Activated T-cell treated with anti-CD3 and anti-CD28 coated beads, Interleukin-2, amount 50 U/mL, for 24 hours (primary cell): ENCODE data around the gene YWHAB.

Experiments
- DNase-seq: peaks from one replicate; pipeline ENCODE4 v3.0.0-alpha.2; 2020
- H3K27ac Mint-ChIP-seq: 2 replicates; pipeline ENCODE4 v1.8.0; 2020; ENCODE audit warnings: mild to moderate bottlenecking, mixed read lengths
- H3K27me3 Mint-ChIP-seq: 2 replicates; pipeline ENCODE4 v1.8.0; 2020; ENCODE audit warnings: mixed read lengths
- H3K36me3 Mint-ChIP-seq: 2 replicates; pipeline ENCODE4 v1.8.0; 2020; ENCODE audit warnings: low read depth, mixed read lengths
- H3K4me1 Mint-ChIP-seq: 2 replicates; pipeline ENCODE4 v1.8.0; 2020; ENCODE audit warnings: low read depth, mixed read lengths
- H3K4me3 Mint-ChIP-seq: 2 replicates; pipeline ENCODE4 v1.8.0; 2020; ENCODE audit warnings: mild to moderate bottlenecking, moderate library complexity, mixed read lengths
- H3K9me3 Mint-ChIP-seq: 2 replicates; pipeline ENCODE4 v1.8.0; 2020; ENCODE audit warnings: mixed read lengths

Gene YWHAB

DNA sequence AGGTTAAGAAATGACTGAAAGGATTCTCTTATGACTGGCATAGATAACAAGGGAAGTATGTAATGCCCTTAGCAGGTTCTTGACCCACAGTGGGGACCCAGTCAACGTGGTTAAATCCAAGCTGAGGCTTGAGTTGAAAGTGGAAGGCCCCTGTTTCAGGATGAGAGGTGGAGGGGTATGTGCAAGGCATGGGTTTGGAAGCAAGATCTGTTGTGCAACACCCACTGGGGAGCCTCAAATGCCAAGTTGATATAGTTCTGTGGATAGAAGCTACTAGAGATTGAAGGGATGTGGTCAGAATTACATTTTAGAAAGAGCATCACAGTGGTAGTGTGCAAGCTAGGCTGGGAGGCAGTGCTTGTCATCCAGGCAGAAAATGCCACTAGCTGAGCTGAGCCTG, 29.4 kb downstream of the YWHAB start:
- H3K27me3 Mint-ChIP-seq = no peaks in the 10 kb centered on the region
- DNase-seq = no peak
- no peaks in the 10 kb centered on the region for H3K9me3 Mint-ChIP-seq
- H3K4me3 Mint-ChIP-seq = no peak overlapping the region
- H3K4me1 Mint-ChIP-seq = peaks cover 35% of the 10 kb centered on the region
- peak overlapping the region; percentile 82 for H3K27ac Mint-ChIP-seq
- H3K36me3 Mint-ChIP-seq = peaks cover 79% of the 10 kb centered on the region

DNA sequence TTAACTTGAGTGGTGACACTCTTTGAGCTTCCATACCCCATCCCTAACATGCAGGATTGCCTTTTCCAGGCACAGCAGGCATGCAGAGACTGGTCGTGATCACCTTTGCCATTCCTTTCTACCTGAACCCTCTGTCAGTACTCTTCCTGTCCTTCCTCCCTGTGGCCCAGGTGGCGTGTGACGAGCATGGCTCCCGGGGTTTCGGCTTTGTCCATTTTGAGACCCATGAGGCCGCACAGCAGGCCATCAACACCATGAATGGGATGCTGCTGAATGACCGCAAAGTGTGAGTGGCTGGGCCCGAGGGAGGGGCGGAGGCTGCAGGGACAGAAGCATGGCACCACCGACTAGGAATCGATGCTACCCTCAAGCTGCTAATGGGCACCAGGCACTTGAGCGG, 31.1 kb downstream of the YWHAB start:
- no peaks in the 10 kb centered on the region for H3K9me3 Mint-ChIP-seq
- DNase-seq = no peak
- H3K27me3 Mint-ChIP-seq = no peaks in the 10 kb centered on the region
- peaks cover 87% of the 10 kb centered on the region for H3K36me3 Mint-ChIP-seq
- no peak overlapping the region for H3K4me3 Mint-ChIP-seq
- peak overlapping the region; percentile 37 for H3K27ac Mint-ChIP-seq
- peaks cover 25% of the 10 kb centered on the region for H3K4me1 Mint-ChIP-seq

DNA sequence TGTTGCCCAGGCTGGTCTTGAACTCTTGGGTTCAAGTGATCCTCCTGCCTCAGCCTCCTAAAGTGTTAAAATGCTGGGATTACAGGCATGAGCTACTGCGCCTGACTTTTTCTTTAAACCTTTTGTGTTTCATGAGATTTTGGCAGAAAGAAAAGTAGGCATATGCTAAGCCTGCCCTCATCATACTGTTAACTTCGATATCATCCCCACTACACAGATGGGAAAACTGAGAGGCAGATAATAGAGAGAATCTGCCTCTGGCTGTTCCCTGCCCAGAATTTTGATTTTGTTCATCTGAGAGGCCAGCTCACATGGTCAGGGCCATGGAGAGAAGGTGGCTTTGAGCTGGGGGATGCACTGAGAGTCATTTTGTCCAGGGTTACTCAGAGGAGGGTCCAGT, 31.9 kb downstream of the YWHAB start:
- Mint-ChIP-seq H3K27ac (no peak overlapping the region), H3K4me3 (no peak overlapping the region), H3K4me1 (peaks cover 19% of the 10 kb centered on the region), H3K27me3 (no peaks in the 10 kb centered on the region), H3K9me3 (no peaks in the 10 kb centered on the region), H3K36me3 (peaks cover 85% of the 10 kb centered on the region)
- DNase-seq = no peak

DNA sequence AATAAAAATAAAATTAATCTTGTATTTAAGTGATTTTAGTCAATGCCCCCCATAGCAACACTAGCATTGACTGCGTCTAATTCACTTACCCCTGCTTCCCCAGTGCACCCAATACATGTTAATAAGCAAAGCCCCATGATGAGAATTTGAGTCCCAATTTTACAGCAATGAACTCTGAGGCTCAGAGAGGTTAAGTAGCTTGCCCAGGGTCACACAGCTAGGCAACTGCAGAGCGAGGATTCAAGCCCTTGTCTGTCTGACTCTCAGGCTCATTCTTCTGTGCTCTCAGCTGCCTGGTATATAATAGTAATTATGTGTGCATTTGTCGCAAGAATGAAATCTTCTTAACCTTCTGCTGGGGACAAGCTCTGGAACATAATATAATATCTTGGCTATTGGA, 32.8 kb downstream of the YWHAB start:
- H3K36me3 Mint-ChIP-seq = peaks cover 85% of the 10 kb centered on the region

DNA sequence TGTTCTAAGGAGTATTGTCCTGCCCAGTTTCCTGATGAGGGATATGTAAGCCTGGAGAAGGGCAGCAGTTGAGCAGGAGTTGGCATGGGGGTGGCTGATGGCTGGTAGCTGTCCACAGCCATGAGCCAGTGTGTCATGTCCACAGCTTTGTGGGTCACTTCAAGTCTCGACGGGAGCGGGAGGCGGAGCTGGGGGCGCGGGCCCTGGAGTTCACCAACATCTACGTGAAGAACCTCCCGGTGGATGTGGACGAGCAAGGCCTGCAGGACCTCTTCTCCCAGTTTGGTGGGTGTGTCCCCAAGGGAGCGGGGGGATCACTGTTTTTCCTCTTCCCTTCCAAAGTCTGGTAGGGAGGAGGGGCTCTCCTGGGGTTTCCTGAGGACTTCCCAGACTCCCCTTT, 33.3 kb downstream of the YWHAB start:
- Mint-ChIP-seq H3K27ac (no peak overlapping the region), H3K4me3 (no peak overlapping the region), H3K36me3 (peaks cover 85% of the 10 kb centered on the region), H3K4me1 (peaks cover 13% of the 10 kb centered on the region), H3K27me3 (no peaks in the 10 kb centered on the region), H3K9me3 (no peaks in the 10 kb centered on the region)
- DNase-seq = no peak

More for the DNA sequence above, 32.8 kb downstream of the YWHAB start:
- DNase-seq = no peak
- no peaks in the 10 kb centered on the region for H3K27me3 Mint-ChIP-seq
- H3K9me3 Mint-ChIP-seq = no peaks in the 10 kb centered on the region
- H3K4me1 Mint-ChIP-seq = peaks cover 16% of the 10 kb centered on the region
- no peak overlapping the region for H3K27ac Mint-ChIP-seq
- no peak overlapping the region for H3K4me3 Mint-ChIP-seq

DNA sequence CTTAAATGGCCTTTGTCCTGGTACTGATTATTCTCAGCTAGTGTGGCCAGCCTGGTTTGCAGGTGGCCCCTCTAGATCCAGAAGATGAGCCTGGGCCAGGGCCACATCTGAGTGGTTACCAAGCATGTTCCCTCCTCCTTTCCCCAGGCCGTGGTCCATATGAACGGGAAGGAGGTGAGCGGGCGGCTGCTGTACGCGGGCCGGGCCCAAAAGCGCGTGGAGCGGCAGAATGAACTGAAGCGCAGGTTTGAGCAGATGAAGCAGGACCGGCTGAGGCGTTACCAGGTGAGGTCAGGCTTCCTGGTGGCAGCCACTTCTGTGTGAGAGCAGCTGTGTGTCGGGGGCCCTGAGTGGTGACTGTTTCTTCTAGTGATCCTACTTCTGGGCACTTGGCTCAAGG, 35.9 kb downstream of the YWHAB start:
- DNase-seq = no peak
- Mint-ChIP-seq H3K4me3 (no peak overlapping the region), H3K27ac (no peak overlapping the region), H3K9me3 (no peaks in the 10 kb centered on the region), H3K36me3 (peaks cover 83% of the 10 kb centered on the region), H3K4me1 (no peaks in the 10 kb centered on the region), H3K27me3 (no peaks in the 10 kb centered on the region)

DNA sequence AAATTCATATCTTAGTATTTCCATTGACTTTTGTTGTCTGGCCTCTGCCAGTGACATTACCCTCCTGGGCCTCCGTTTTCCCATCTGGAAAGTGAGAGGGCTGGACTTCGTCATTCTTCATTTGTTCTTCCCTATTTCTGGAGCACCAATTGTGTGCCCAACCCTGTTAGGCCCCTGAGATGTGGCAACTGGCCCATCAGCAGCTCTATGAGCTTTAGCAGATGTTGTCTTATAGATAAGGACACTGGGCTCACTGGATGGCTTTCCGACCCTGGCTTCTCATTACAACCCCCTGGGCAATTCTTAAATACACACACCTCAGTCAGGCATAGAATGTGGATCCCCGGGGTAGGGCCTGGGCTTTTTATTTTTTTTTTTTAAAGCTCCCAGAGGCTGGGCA, 39.0 kb downstream of the YWHAB start:
- DNase-seq = no peak
- no peak overlapping the region for H3K4me3 Mint-ChIP-seq
- H3K27me3 Mint-ChIP-seq = no peaks in the 10 kb centered on the region
- no peak overlapping the region for H3K27ac Mint-ChIP-seq
- H3K4me1 Mint-ChIP-seq = no peaks in the 10 kb centered on the region
- H3K9me3 Mint-ChIP-seq = no peaks in the 10 kb centered on the region
- peaks cover 66% of the 10 kb centered on the region for H3K36me3 Mint-ChIP-seq

DNA sequence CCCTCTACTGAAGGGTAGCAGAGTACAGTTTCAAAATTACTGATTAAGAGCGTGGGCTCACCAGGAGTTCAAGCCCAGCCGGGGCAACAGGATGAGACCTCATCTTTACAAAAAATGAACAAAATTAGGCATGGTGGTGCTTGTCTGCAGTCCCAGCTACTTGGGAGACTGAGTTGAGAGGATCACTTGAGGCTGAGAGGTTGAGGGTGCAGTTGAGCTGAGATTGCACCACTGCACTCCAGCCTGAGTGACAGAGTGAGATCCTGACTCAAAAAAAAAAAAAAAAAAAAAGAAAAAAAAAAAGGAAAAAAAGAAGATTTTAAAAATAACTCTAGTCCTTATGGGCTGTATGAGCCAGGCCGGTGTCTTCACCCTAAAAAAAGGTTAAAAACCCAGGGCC, 43.1 kb downstream of the YWHAB start:
- no peaks in the 10 kb centered on the region for H3K27me3 Mint-ChIP-seq
- H3K4me3 Mint-ChIP-seq = no peak overlapping the region
- no peaks in the 10 kb centered on the region for H3K4me1 Mint-ChIP-seq

DNA sequence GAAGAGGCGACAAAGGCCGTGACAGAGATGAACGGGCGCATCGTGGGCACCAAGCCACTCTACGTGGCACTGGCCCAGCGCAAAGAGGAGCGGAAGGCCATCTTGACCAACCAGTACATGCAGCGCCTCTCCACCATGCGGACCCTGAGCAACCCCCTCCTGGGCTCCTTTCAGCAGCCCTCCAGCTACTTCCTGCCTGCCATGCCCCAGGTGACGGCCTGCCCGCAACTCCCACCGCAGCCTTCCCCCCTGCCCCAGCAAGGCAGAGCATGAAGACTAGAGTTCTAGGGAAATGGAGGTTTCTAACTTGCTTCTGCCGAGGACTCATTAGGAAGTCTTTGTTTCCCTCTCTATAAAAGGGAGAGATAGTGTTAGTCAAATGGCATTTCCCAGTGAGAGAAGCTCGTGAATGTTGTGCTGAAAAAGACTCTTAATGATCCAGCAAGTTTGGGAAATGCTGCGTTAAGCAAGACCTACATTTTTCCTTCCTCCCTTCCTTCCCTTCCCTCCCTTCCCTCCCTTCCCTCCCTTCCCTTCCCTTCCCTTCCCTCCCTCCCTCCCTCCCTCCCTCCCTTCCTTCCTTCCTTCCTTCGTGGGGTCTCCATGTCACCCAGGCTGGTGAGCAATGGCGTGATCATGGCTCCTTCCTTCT, 45.1 kb downstream of the YWHAB start:
- Mint-ChIP-seq H3K4me1 (no peaks in the 10 kb centered on the region), H3K27me3 (no peaks in the 10 kb centered on the region), H3K9me3 (no peaks in the 10 kb centered on the region), H3K4me3 (no peak overlapping the region), H3K27ac (no peak overlapping the region), H3K36me3 (peaks cover 60% of the 10 kb centered on the region)
- no peak for DNase-seq

More for the DNA sequence above, 43.1 kb downstream of the YWHAB start:
- Mint-ChIP-seq H3K9me3 (no peaks in the 10 kb centered on the region), H3K27ac (no peak overlapping the region), H3K36me3 (peaks cover 62% of the 10 kb centered on the region)
- no peak for DNase-seq

DNA sequence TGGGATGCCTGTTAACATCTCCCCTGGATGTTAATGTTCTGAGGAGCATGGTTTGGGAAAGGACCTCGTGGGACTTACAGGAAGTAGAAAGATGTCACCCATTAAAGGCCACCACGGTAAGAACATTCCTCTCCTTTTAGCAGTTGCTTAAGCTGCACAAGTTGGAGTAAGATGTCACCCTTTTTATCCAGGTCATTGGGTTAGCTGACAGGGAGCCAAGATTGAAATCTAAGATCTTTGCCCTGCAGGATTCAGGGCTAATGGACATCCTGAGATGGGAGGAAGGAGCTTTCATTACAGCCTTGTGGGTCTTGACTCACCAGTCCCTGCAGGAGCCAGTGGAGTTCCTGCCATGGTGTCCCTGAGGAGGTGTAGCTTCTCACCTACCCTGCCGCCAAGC, 46.4 kb downstream of the YWHAB start:
- no peak for DNase-seq
- H3K36me3 Mint-ChIP-seq = peaks cover 68% of the 10 kb centered on the region
- H3K27ac Mint-ChIP-seq = no peak overlapping the region
- H3K4me3 Mint-ChIP-seq = no peak overlapping the region
- no peaks in the 10 kb centered on the region for H3K4me1 Mint-ChIP-seq
- no peaks in the 10 kb centered on the region for H3K27me3 Mint-ChIP-seq
- H3K9me3 Mint-ChIP-seq = no peaks in the 10 kb centered on the region

DNA sequence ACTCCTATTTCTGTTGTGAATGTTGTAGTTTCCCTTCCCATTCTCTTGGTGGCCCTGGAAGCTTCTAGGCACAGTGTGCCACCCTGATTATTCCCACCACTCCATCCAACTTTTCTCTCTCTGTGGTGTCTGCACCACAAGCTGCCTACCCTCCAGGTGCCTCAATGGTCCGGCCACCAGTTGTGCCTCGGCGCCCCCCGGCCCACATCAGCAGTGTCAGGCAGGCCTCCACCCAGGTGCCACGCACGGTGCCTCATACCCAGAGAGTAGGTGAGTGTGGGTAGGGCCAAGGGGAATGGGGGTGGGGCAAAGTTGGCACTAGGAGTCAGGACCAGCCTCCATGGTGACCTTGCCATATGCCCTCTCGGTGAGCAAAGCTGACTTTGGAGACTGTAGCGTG, 47.4 kb downstream of the YWHAB start:
- Mint-ChIP-seq H3K36me3 (peaks cover 78% of the 10 kb centered on the region), H3K27ac (no peak overlapping the region), H3K4me1 (no peaks in the 10 kb centered on the region), H3K9me3 (no peaks in the 10 kb centered on the region), H3K27me3 (no peaks in the 10 kb centered on the region), H3K4me3 (no peak overlapping the region)
- no peak for DNase-seq

DNA sequence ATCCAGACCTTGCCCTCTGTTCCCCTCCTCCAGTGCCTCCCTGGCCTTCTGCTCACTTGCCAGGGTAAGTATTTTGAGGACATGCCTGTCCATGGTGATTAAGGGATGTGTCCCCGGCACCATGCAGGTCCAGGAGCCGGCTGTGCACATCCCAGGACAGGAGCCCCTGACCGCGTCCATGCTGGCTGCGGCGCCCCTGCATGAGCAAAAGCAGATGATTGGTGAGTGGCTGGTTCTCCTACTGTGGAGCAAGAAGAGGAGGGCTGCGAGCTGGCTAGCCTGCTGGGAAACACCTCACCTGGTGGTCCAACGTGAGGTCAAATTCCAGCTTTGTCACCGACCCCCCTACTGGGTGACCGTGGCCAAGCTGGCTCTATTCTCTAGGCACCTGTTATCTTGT, 51.0 kb downstream of the YWHAB start:
- H3K9me3 Mint-ChIP-seq = no peaks in the 10 kb centered on the region
- no peak overlapping the region for H3K4me3 Mint-ChIP-seq
- DNase-seq = no peak
- H3K36me3 Mint-ChIP-seq = peaks cover 89% of the 10 kb centered on the region
- H3K27me3 Mint-ChIP-seq = no peaks in the 10 kb centered on the region
- H3K4me1 Mint-ChIP-seq = no peaks in the 10 kb centered on the region
- no peak overlapping the region for H3K27ac Mint-ChIP-seq

DNA sequence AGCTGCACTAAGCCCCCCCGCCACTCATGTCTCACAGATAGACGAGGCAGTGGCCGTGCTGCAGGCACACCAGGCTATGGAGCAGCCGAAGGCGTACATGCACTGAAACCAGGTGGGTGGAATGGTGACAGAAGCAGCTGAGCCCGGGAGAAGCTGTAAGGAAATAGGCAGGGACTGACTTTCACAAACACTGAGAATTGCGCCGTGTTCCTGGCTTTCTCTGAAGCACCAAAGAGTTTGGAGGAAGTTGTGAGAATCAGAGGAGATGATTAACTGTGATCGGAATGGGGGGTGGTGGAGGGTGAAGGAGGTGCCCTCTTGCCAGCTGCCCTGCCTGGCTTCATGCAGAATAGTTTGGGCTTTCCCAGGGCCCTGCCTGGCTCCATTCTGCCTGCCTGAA, 53.1 kb downstream of the YWHAB start:
- Mint-ChIP-seq H3K27ac (no peak overlapping the region), H3K27me3 (no peaks in the 10 kb centered on the region), H3K9me3 (no peaks in the 10 kb centered on the region), H3K4me1 (no peaks in the 10 kb centered on the region), H3K4me3 (no peak overlapping the region), H3K36me3 (peaks cover 94% of the 10 kb centered on the region)
- DNase-seq = no peak

DNA sequence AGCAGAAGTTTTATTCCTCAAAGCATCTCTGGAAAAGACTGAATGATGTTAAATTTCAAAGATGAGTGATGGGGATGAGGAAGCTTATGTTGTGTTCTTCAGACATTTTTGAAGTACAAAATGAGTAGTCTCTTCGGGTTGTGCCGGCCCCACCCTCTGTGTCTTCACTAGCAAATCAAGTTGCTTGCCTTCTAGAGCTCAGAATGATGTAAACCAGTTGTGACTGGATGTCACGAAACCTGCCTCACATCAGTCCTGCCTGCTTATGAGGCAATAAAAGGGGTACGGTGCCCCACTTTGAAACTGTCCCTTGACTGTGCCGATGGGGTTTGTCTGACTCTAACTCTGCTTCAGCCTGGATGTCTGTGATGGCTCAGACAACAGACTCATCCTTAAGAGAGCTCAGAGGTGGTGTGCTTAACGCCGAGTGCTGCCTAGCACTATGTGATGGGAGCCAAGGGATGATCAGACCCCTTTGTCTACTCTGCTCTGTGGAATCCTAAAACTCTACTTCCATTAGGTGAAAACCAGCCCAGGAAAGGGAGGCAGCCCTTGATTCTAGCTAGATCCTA, 55.7 kb downstream of the YWHAB start:
- Mint-ChIP-seq H3K4me1 (no peaks in the 10 kb centered on the region), H3K4me3 (no peak overlapping the region), H3K27ac (peak overlapping the region; percentile 28), H3K36me3 (peaks cover 99% of the 10 kb centered on the region), H3K27me3 (no peaks in the 10 kb centered on the region), H3K9me3 (no peaks in the 10 kb centered on the region)
- no peak for DNase-seq

DNA sequence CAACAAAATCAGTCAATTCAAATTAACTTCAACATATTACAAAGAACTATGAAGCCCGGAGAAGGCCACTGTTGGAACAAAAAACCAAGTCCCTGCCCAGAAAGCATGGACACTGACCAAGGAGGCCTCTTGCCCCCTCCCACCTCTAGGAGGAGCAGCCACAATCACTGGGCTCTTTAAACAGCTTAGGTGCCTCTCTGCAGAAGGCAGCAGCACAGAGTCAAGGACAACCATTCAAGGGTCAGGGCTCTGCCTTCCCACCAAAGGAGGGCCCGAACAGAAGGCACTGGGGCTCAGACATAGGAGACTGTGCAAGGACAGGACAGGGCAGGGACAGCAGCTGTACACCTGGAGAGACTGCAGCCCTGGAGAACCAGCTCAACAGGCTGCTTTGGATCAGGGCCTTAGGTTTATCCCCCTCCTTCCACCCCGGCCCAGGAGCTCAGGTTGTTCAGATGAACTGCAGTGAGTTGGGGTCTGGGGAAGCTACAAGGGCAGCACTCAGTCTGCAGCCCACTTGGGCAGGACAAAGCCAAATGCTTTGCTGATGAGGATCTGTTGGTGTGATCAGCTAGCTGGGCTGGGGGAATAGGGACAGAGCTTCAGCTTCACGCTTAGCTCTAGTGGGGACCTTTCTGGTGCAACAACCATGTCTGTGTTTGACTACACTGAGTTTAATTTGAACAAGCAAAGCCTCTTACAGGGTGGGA, 56.9 kb downstream of the YWHAB start:
- Mint-ChIP-seq H3K27me3 (no peaks in the 10 kb centered on the region), H3K27ac (peak overlapping the region; percentile 37), H3K4me3 (no peak overlapping the region), H3K36me3 (peaks cover 99% of the 10 kb centered on the region), H3K9me3 (no peaks in the 10 kb centered on the region), H3K4me1 (no peaks in the 10 kb centered on the region)
- DNase-seq = no peak
